NCI-H2196 treated with DMSO at 0.1 percent for 48 hours (cell line): ENCODE measurements around the gene REC8.
"Not testable (repeated sequence)": the region's sequence is repeated elsewhere in the genome, so short reads cannot be mapped to it uniquely, and the experiment has no call there.

ENCODE experiments used
- DNase-seq: peaks from one replicate; lab custom pipeline; 2025; ENCODE audit not compliant: unreplicated experiment; lab: John Stamatoyannopoulos, UW

The REC8 gene

GRCh38 chr14:24197056-24197450 is 25.2 kb downstream of the REC8 start:
- DNase-seq, result no peak

- DNase-seq, result no peak
These were observed 27.1 kb downstream of the REC8 start for GRCh38 chr14:24198814-24199524.

- not testable (repeated sequence) for DNase-seq
These were observed 30.7 kb downstream of the REC8 start for GRCh38 chr14:24202538-24202937.

DNA sequence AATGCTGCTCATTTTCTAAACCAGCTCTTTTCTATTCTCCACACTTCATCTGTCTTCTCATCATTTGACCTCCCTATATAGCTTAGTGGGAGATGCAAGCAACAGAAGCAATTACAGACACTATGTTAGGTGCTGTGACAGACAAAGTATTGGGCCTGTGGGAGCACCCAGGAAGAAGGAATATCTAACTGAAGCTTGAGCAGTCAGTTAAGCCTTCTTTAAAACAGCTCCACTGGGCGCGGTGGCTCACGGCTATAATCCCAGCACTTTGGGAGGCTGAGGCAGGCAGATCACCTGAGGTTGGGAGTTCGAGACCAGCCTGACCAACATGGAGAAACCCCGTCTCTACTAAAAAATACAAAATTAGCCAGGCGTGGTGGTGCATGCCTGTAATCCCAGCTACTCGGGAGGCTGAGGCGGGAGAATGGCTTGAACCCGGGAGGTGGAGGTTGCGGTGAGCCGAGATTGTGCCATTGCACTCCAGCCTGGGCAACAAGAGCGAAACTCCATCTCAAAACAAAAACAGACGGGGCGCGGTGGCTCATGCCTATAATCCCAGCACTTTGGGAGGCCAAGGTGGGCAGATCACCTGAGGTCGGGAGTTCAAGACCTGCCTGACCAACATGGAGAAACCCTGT is 31.5 kb downstream of the REC8 start:
- not testable (repeated sequence) for DNase-seq

- no peak for DNase-seq
These were observed 32.6 kb downstream of the REC8 start for GRCh38 chr14:24204163-24205146.

DNA sequence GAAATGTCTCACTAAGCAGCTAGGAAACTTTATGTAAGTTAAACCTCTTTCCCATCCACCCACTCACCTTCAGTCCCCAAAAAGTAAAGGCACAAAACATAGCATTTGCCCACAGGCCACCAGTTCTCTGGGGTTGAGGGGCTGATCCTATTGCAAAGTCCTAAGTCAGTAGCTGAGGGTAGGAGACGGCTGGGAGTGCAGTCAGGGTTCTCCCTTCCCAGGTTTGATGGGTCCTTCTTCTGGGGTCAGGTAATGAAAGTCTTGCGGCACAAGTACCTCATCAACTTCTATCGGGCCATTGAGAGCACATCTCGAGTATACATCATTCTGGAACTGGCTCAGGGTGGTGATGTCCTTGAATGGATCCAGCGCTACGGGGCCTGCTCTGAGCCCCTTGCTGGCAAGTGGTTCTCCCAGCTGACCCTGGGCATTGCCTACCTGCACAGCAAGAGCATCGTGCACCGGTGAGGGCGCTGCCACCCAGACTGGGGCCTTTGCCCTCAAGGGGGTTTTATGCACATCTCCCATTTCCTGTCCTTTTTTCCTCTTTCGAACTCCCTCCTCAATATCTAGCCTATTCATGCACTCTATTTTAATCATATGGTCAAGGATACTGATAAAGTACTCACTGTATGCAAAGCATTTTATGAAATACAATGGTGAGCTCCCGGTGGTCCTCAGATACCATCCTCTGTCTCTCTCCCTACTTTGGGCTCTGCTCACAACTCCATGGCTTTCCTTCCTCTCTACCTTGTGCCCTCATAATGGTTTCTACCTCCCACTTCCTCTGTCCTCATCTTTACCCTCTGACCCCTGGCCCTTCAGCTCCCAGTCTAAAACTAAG is 34.6 kb downstream of the REC8 start:
- DNase-seq, result no peak

- no peak for DNase-seq
These were observed 35.2 kb downstream of the REC8 start for GRCh38 chr14:24207104-24207551.

DNA sequence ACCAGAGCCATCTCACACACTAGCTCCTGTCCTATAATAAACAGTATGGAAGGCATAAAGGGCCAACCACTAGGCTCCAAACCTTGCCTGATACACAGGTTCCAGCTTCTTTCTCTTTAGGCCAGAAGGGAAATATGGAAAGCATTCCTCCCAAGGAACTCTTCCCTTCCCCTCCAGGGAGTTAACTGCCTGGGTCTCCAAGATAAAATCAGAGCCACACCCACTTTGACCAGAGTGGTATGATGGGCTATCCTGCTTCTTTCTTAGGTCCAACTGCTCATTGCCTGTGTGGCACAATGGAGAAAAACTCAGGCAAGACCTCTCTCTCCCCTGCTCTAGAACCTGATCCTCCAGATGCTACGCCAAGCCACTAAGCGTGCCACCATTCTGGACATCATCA is 35.7 kb downstream of the REC8 start:
- DNase-seq, result no peak

DNA sequence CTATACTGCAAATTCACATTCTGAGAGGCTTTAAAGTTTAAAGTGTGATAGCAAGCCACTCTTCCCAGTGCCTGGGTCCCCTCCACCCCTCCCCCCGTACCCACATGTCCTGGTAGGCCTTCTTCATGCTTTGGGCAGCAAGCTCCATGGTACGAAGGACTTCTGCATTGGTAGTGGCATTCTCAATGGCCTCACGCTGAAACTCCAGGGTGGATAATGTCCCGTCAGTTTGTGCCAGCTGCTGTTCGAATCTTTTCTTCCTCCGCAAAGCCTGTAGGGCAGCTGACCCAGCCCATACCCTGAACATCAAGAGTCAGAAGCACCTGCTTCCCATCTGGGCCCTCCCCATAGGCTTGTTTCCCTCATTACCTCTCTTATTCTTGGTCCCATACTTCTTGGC is 39.4 kb downstream of the REC8 start:
- DNase-seq, result no peak

- DNase-seq, result peak; percentile 96
These were observed 41.3 kb downstream of the REC8 start, which contains the start of gene CHMP4A for GRCh38 chr14:24212924-24213865. TSS of gene CHMP4A (minus strand) at chr14:24213488. CDS start at chr14:24213439, 49 bp downstream.

DNA sequence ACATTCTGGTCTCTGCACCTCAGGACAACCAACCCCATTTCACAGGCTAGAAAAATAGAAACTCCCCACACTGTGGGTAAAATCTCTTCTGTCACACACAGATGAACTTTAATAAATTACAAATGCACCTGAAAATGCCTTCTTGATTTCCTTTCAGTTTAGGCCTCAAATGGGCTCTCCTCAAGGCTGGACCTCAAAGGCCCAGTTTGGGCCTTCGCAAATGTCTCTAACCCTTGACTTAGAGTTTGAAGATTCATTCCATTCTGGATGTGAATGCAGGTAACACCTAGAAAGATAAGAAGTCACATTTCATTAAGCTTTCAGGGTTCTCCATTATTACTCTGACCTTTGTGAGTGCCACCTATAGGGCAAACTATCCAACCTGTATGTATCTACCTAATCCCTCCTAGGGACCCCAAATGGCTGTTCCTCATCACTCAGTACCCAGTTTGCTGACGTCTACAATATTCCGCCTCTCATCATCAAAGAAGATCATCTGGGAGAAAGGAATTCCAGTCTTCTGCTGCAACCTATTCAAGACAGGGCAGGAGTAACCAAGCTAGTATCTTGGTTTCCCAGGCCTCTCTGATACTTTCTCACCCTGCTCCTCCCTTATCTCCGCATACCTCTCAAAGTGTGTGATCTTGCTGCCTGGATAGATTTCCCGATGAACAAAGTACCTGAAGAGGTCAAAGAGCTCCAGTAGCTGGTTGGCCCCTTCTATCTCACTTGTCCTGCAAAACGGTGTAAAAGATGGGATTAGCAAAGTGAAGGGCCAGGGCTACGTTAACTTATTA is 42.2 kb downstream of the REC8 start:
- no peak for DNase-seq

GRCh38 chr14:24215495-24216344 is 43.8 kb downstream of the REC8 start, which contains the start of gene MDP1:
TSS of gene MDP1 (minus strand) at chr14:24216066. CDS start at chr14:24215955, 111 bp downstream.
- DNase-seq, result peak; percentile 60

GRCh38 chr14:24216345-24216699 is 44.4 kb downstream of the REC8 start:
- DNase-seq, result no peak

- DNase-seq, result not testable (repeated sequence)
These were observed 45.0 kb downstream of the REC8 start for GRCh38 chr14:24216876-24217275.

- no peak for DNase-seq
These were observed 47.2 kb downstream of the REC8 start for GRCh38 chr14:24219080-24219479.

DNA sequence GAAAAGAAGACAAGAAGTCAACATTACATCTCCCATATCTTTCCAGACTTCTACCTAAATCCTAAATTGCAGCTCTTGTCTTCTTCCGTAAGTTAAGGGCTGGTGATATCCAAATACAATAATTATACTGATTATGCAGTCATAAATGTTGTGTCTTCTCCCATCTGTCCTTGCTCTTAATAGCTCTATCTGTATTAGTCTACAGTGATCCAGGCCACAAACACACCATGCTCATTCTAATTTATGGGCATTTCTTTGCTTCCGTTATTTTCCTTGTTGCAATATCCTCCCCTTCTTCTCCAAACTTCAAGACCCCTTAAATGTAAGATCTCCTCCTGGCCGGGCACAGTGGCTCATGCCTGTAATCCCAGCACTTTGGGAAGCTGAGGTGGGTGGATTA is 47.6 kb downstream of the REC8 start:
- DNase-seq, result no peak

DNA sequence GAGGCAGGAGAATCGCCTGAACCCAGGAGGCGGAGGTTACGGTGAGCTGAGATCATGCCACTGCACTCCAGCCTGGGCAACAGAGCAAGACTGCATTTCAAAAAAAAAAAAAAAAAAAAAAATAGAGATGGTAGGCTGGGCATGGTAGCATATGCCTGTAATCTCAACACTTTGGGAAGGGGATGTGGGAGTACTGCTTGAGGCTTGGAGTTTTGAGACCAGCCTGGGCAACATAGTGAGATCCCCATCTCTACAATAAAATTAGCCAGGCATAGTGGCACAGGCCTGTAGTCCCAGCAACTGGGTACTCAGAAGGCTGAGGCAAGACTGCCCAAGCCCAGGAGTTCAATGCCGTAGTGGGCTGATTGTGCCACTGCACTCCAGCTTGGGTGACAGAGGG is 51.1 kb downstream of the REC8 start:
- DNase-seq, result not testable (repeated sequence)
